Activated CD8-positive, alpha-beta T cell treated with anti-CD3 and anti-CD28 coated beads, Interleukin-2, amount 10 ng/mL, durations not matched to agents 7 days and 5 days (primary cell): ENCODE data around the gene SRPK2. TPM values are rescaled to one million over a fixed set of nuclear protein-coding genes. Genes with fewer than 3 reads are reported as not detected.
A peak's percentile ranks its signal among the peaks of the same experiment; 100 is the strongest.
"Not testable (repeated sequence)": the region's sequence is repeated elsewhere in the genome, so short reads cannot be mapped to it uniquely, and the experiment has no call there.

Source experiments
- ATAC-seq: fragments of 150-1000 bp; cut with Tn5 transposase; one replicate; pipeline ENCODE4 v1.10.0; 2021; ENCODE audit warnings: moderate library complexity
- CTCF ChIA-PET: fragments of 350-600 bp; sonication (Branson Sonifier 250); formaldehyde crosslinking; loops from one replicate; lab custom pipeline; 2021; ENCODE audit warnings: antibody characterized with exemption; lab: Charles Lee
- POLR2A ChIA-PET: fragments of 350-600 bp; sonication (Branson Sonifier 250); formaldehyde crosslinking; loops from one replicate; lab custom pipeline; 2021; ENCODE audit warnings: antibody characterized with exemption; lab: Charles Lee
- DNase-seq: peaks from one replicate; pipeline ENCODE4 v3.0.0-alpha.2; 2020
- H3K27ac Mint-ChIP-seq: one replicate; pipeline ENCODE4 v1.8.0; 2021; ENCODE audit warnings: mild to moderate bottlenecking, mixed read lengths
- H3K27me3 Mint-ChIP-seq: one replicate; pipeline ENCODE4 v1.8.0; 2021; ENCODE audit warnings: low read depth, mixed read lengths
- H3K36me3 Mint-ChIP-seq: one replicate; pipeline ENCODE4 v1.8.0; 2021; ENCODE audit warnings: low read depth, mixed read lengths
- H3K4me1 Mint-ChIP-seq: one replicate; pipeline ENCODE4 v1.8.0; 2021; ENCODE audit warnings: low read depth, mixed read lengths
- H3K4me3 Mint-ChIP-seq: one replicate; pipeline ENCODE4 v1.8.0; 2021; ENCODE audit warnings: mild to moderate bottlenecking, mixed read lengths
- H3K9me3 Mint-ChIP-seq: one replicate; pipeline ENCODE4 v1.8.0; 2022; ENCODE audit warnings: mixed read lengths; ENCODE audit not compliant: insufficient read depth
- total RNA-seq, 2 experiments: library from RNA; stranded (reverse); gene quantifications; one replicate each; pipeline ENCODE4 v1.2.3, GENCODE V29; 2021

The SRPK2 gene
- total RNA-seq, 2 experiments from 2014 or later, result 34.5 to 35.9 TPM

DNA sequence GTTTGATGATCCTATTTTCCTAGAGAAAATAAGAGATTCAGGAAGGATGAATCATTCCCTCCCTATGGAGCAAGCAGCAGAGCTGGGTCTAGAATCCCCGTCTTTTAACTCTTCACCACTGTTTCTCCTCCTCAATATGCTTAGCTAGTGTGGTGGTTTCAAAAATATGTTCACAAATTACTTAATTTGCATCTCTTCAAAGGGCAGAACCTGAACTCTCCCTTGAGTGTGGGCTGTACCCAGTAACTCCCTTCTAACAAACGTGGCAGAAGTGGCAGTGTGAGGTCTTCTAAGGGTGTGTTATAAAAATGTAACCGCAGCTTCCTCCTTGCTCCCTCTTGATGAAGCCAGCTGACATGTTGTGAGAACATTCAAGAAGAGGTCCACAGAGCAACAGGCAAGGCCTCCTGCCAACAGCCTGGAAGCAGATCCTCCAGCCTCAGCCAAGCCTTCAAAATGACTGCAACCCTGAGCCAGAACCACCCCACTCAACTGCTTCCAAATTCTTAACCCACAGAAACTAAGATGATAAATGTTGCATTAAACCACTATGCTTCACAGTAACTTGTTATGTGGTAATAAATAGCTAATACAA is 36.6 kb downstream of the SRPK2 start:
- Mint-ChIP-seq H3K4me3 (peak overlapping the region; percentile 71), H3K9me3 (no peaks in the 10 kb centered on the region), H3K4me1 (peaks cover 47% of the 10 kb centered on the region), H3K36me3 (peaks cover 7% of the 10 kb centered on the region), H3K27ac (peak overlapping the region; percentile 93), H3K27me3 (no peaks in the 10 kb centered on the region)
- ATAC-seq, result peak; percentile 93
- CTCF ChIA-PET, result interaction anchor here (1.0 to 1.7 kb wide), 7 partner anchors 15 to 202 kb away, joined by 3 to 6 read pairs (median 3); no protein-coding TSS in a partner anchor
- DNase-seq, result peak; percentile 74
- POLR2A ChIA-PET, result interaction anchor here (0.6 to 1.5 kb wide), 7 partner anchors 24 to 411 kb away, joined by 3 to 6 read pairs (median 4); partner anchors contain the start of genes KMT2E, RINT1 and SRPK2

- H3K27ac Mint-ChIP-seq, result peak overlapping the region; percentile 34
- POLR2A ChIA-PET, result no interaction called here
Observed at GRCh38 chr7:105350906-105351305, 37.8 kb downstream of the SRPK2 start.

DNA sequence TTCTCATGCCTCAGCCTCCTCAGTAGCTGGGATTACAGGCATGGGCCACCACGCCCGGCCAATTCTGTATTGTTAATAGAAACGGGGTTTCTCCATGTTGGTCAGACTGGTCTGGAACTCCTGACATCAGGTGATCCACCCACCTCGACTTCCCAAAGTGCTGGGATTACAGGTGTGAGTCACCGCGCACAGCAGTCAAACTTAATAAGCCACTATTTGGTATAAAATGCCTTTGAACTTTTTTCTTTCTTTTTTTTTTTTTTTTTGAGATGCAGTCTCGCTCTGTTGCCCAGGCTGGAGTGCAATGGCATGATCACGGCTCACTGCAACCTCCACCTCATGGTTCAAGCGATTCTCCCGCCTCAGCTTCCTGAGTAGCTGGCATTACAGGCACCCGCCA is 40.5 kb downstream of the SRPK2 start:
- H3K36me3 Mint-ChIP-seq, H3K27ac Mint-ChIP-seq, H3K9me3 Mint-ChIP-seq, H3K4me3 Mint-ChIP-seq, DNase-seq, POLR2A ChIA-PET, CTCF ChIA-PET, ATAC-seq, H3K27me3 Mint-ChIP-seq: not testable (repeated sequence)
- peaks cover 51% of the 10 kb centered on the region for H3K4me1 Mint-ChIP-seq

More at GRCh38 chr7:105350906-105351305, 37.8 kb downstream of the SRPK2 start:
- H3K27me3 Mint-ChIP-seq, result no peaks in the 10 kb centered on the region
- CTCF ChIA-PET, result interaction anchor here (1.6 kb wide), 1 partner anchor 198 kb away, joined by 6 read pairs; no protein-coding TSS in a partner anchor
- ATAC-seq (no peak), DNase-seq (no peak)
- peaks cover 56% of the 10 kb centered on the region for H3K4me1 Mint-ChIP-seq
- H3K9me3 Mint-ChIP-seq, result no peaks in the 10 kb centered on the region
- H3K4me3 Mint-ChIP-seq, result no peak overlapping the region
- H3K36me3 Mint-ChIP-seq, result peaks cover 7% of the 10 kb centered on the region

DNA sequence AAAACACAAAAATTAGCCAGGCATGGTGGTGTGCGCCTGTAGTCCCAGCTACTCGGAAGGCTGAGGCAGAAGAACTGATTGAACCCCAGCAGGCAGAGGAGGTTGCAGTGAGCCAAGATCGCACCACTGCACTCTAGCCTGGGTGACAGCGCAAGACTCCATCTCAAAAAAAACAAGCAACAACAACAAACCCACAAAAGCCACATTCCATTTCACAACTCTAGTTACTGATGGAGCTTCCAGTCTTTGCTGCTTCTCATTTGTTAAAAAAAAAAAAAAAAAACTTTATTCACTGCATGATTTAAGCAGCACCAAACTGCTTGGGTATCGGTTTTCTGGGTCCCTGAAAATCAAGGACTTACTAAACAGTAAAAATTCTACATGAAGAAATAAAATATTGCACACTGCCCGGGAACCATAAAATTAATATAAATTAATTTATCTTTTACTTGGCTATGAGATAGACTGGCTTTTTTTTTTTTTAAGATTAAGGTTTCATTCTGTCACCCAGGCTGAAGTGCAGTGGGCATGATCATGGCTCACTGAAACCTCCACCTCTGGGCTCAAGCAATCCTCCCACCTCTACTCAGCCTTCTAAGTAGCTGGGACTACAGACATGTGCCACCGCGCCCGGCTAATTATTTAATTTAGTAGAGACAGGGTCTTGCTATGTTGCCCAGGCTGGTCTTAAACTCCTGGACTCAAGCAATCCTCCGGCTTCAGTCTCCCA is 42.0 kb downstream of the SRPK2 start:
- Mint-ChIP-seq H3K4me3 (no peak overlapping the region), H3K27me3 (no peaks in the 10 kb centered on the region), H3K36me3 (no peaks in the 10 kb centered on the region), H3K4me1 (peaks cover 38% of the 10 kb centered on the region), H3K9me3 (no peaks in the 10 kb centered on the region), H3K27ac (peak overlapping the region; percentile 15)
- ChIA-PET CTCF (interaction anchor here (0.8 to 1.6 kb wide), 2 partner anchors 9 to 83 kb away, joined by 3 to 4 read pairs; no protein-coding TSS in a partner anchor), POLR2A (interaction anchor here (0.6 to 1.3 kb wide), 2 partner anchors 42 to 128 kb away, joined by 3 to 4 read pairs; partner anchors contain the start of gene SRPK2)
- DNase-seq, result peak; percentile 27
- peak; percentile 61 for ATAC-seq

DNA sequence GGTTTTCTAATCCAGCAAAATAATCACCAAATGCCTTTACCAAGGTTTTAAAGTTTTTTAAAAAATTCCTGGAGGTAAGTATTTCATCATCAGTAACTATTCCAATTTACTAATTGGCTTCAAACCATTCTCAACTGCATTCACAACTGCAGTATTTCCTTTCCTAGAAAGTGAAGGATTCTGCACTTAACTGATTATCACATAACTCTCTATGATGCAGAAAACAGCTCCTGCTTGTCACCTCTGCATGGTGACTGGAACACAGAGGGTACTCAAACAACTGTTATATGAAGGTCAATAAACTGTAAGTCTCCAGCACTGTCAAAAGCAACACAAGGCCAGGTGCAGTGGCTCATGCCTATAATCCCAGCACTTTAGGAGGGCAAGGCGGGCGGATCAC is 42.6 kb downstream of the SRPK2 start:
- H3K36me3 Mint-ChIP-seq, result no peaks in the 10 kb centered on the region
- peak overlapping the region; percentile 15 for H3K27ac Mint-ChIP-seq
- peaks cover 36% of the 10 kb centered on the region for H3K4me1 Mint-ChIP-seq
- ATAC-seq (peak; percentile 9), DNase-seq (no peak)
- no peaks in the 10 kb centered on the region for H3K27me3 Mint-ChIP-seq
- no peak overlapping the region for H3K4me3 Mint-ChIP-seq
- H3K9me3 Mint-ChIP-seq, result no peaks in the 10 kb centered on the region
- POLR2A ChIA-PET, result interaction anchor here (0.6 to 1.3 kb wide), 2 partner anchors 43 to 127 kb away, joined by 3 to 4 read pairs; partner anchors contain the start of gene SRPK2
- CTCF ChIA-PET, result interaction anchor here (0.8 to 1.6 kb wide), 4 partner anchors 8 to 365 kb away, joined by 3 to 5 read pairs (median 4); no protein-coding TSS in a partner anchor

- no peak overlapping the region for H3K27ac Mint-ChIP-seq
- ATAC-seq (no peak), DNase-seq (no peak)
- H3K36me3 Mint-ChIP-seq, result no peaks in the 10 kb centered on the region
- peaks cover 32% of the 10 kb centered on the region for H3K4me1 Mint-ChIP-seq
- ChIA-PET POLR2A (interaction anchor here (1.3 kb wide), 1 partner anchor 43 kb away, joined by 4 read pairs; the partner anchor contains the start of gene SRPK2), CTCF (interaction anchor here (0.8 to 1.6 kb wide), 4 partner anchors 8 to 364 kb away, joined by 3 to 5 read pairs (median 4); no protein-coding TSS in a partner anchor)
- H3K9me3 Mint-ChIP-seq, result no peaks in the 10 kb centered on the region
- no peak overlapping the region for H3K4me3 Mint-ChIP-seq
- no peaks in the 10 kb centered on the region for H3K27me3 Mint-ChIP-seq
Observed at GRCh38 chr7:105345725-105346124, 43.0 kb downstream of the SRPK2 start.

DNA sequence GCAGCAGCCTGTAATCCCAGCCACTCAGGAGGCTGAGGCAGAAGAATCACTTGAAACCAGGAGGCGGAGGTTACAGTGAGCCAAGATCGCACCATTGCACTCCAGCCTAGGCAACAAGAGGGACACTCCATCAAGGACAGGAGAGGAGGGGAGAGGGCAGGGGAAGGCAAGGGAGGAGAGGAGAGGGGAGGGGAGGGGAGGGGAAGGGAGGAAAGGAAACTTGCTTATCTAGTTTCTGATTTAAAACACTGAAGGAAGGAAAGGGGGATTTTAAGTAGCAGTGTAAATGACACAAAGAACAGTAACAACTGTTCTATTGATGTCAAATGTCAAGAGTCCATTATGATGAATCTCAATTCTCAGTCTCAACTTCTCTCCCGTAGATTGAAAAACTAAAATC is 43.7 kb downstream of the SRPK2 start:
- no peaks in the 10 kb centered on the region for H3K27me3 Mint-ChIP-seq
- no peak for DNase-seq
- H3K36me3 Mint-ChIP-seq, result no peaks in the 10 kb centered on the region
- peaks cover 34% of the 10 kb centered on the region for H3K4me1 Mint-ChIP-seq
- CTCF ChIA-PET, result interaction anchor here (0.6 to 1.5 kb wide), 4 partner anchors 10 to 366 kb away, joined by 3 to 5 read pairs (median 4); no protein-coding TSS in a partner anchor
- no peak overlapping the region for H3K4me3 Mint-ChIP-seq
- no peak overlapping the region for H3K27ac Mint-ChIP-seq
- H3K9me3 Mint-ChIP-seq, result no peaks in the 10 kb centered on the region
- POLR2A ChIA-PET, result no interaction called here
- ATAC-seq, result no peak

DNA sequence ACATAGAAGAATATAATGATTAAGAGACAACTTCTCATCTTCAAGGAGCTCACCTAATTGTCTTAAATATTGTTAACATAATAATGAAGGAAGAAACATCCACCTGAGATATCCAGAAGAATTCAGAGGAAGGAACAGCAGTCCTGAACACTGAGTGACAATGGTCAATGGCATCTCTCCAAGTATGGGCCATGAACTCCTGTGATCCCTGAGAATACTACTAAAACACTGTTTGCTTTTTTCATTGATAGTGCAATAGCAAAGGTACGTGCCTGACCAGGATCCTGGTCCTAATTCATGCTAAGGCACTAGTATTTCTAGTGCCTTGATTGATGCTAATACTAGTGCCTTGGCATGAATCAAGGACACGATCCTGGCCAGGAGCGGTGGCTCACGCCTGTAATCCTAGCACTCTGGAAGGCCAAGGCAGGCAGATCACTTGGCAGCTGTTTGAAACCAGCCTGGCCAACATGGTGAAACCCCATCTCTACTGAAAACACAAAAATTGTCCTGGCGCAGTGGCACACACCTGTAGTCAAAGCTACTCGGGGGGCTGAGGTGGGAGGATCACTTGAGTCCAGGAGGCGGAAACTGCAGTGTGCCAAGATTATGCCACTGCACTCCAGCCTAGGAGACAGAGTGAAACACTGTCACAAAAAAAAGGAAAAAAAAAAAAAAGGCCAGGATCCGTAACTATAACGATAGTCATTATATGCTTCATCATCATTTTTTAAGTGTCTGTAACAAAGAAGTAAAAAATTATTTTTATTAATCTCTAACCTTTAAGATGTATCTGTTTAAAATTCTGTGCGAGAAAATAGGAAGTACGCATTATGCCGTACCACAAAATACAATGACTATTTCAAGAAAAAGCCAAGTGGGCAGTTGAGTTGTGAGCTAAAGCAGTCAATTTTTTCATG is 49.1 kb downstream of the SRPK2 start:
- no peak for DNase-seq
- H3K4me3 Mint-ChIP-seq, result no peak overlapping the region
- no peak for ATAC-seq
- no peaks in the 10 kb centered on the region for H3K27me3 Mint-ChIP-seq
- CTCF ChIA-PET, result interaction anchor here (1.0 to 1.1 kb wide), 2 partner anchors 7 to 90 kb away, joined by 3 read pairs; no protein-coding TSS in a partner anchor
- POLR2A ChIA-PET, result no interaction called here
- peaks cover 7% of the 10 kb centered on the region for H3K4me1 Mint-ChIP-seq
- H3K9me3 Mint-ChIP-seq, result no peaks in the 10 kb centered on the region
- H3K27ac Mint-ChIP-seq, result no peak overlapping the region
- H3K36me3 Mint-ChIP-seq, result no peaks in the 10 kb centered on the region

- H3K27ac Mint-ChIP-seq, result no peak overlapping the region
- CTCF ChIA-PET, result interaction anchor here (0.7 to 2.0 kb wide), 5 partner anchors 9 to 319 kb away, joined by 3 to 4 read pairs (median 3); no protein-coding TSS in a partner anchor
- no peaks in the 10 kb centered on the region for H3K9me3 Mint-ChIP-seq
- POLR2A ChIA-PET, result no interaction called here
- no peaks in the 10 kb centered on the region for H3K36me3 Mint-ChIP-seq
- no peak overlapping the region for H3K4me3 Mint-ChIP-seq
- ATAC-seq (no peak), DNase-seq (no peak)
- H3K4me1 Mint-ChIP-seq, result peaks cover 4% of the 10 kb centered on the region
- no peaks in the 10 kb centered on the region for H3K27me3 Mint-ChIP-seq
Observed at GRCh38 chr7:105337529-105337928, 51.2 kb downstream of the SRPK2 start.

GRCh38 chr7:105336009-105336408 is 52.7 kb downstream of the SRPK2 start:
- Mint-ChIP-seq H3K4me1 (peaks cover 7% of the 10 kb centered on the region), H3K9me3 (no peaks in the 10 kb centered on the region), H3K36me3 (no peaks in the 10 kb centered on the region), H3K4me3 (no peak overlapping the region), H3K27ac (no peak overlapping the region), H3K27me3 (no peaks in the 10 kb centered on the region)
- DNase-seq (no peak), ATAC-seq (no peak)
- CTCF ChIA-PET, result no interaction called here
- POLR2A ChIA-PET, result no interaction called here

- ATAC-seq, DNase-seq, POLR2A ChIA-PET, H3K36me3 Mint-ChIP-seq, H3K27me3 Mint-ChIP-seq, H3K4me1 Mint-ChIP-seq, H3K4me3 Mint-ChIP-seq, H3K27ac Mint-ChIP-seq, H3K9me3 Mint-ChIP-seq: not testable (repeated sequence)
- CTCF ChIA-PET, result interaction anchor here (0.7 to 0.8 kb wide), 2 partner anchors 8 to 179 kb away, joined by 3 to 4 read pairs; no protein-coding TSS in a partner anchor
Observed at GRCh38 chr7:105332661-105333060, 56.1 kb downstream of the SRPK2 start.
